Activated T-helper 17 cell treated with anti-CD3 and anti-CD28 coated beads, Interleukin-2, amount 50 U/mL, for 72 hours (primary cell): Measurements from ENCODE around the gene TACC2. TPM values are rescaled to one million over a fixed set of nuclear protein-coding genes. Genes with fewer than 3 reads are reported as not detected.

Experiments used
- ATAC-seq: fragments of 150-1000 bp; cut with Tn5 transposase; replicated peaks from 2 replicates; pipeline ENCODE4 v1.10.0; 2021; ENCODE audit warnings: mild to moderate bottlenecking, moderate library complexity
- H3K27ac Mint-ChIP-seq: one replicate; pipeline ENCODE4 v1.8.0; 2022; ENCODE audit warnings: mixed read lengths
- H3K27me3 Mint-ChIP-seq: one replicate; pipeline ENCODE4 v1.8.0; 2022; ENCODE audit warnings: mixed read lengths
- H3K36me3 Mint-ChIP-seq: one replicate; pipeline ENCODE4 v1.8.0; 2022; ENCODE audit warnings: low read depth, mild to moderate bottlenecking, mixed read lengths
- H3K4me1 Mint-ChIP-seq: one replicate; pipeline ENCODE4 v1.8.0; 2022; ENCODE audit warnings: mixed read lengths
- H3K4me3 Mint-ChIP-seq: one replicate; pipeline ENCODE4 v1.8.0; 2022; ENCODE audit warnings: mild to moderate bottlenecking, mixed read lengths
- H3K9me3 Mint-ChIP-seq: one replicate; pipeline ENCODE4 v1.8.0; 2022; ENCODE audit warnings: mixed read lengths
- total RNA-seq, 2 donors: library from RNA; stranded (reverse); gene quantifications; one replicate each; pipeline ENCODE4 v1.2.3, GENCODE V29; 2022

The TACC2 gene, protein sequence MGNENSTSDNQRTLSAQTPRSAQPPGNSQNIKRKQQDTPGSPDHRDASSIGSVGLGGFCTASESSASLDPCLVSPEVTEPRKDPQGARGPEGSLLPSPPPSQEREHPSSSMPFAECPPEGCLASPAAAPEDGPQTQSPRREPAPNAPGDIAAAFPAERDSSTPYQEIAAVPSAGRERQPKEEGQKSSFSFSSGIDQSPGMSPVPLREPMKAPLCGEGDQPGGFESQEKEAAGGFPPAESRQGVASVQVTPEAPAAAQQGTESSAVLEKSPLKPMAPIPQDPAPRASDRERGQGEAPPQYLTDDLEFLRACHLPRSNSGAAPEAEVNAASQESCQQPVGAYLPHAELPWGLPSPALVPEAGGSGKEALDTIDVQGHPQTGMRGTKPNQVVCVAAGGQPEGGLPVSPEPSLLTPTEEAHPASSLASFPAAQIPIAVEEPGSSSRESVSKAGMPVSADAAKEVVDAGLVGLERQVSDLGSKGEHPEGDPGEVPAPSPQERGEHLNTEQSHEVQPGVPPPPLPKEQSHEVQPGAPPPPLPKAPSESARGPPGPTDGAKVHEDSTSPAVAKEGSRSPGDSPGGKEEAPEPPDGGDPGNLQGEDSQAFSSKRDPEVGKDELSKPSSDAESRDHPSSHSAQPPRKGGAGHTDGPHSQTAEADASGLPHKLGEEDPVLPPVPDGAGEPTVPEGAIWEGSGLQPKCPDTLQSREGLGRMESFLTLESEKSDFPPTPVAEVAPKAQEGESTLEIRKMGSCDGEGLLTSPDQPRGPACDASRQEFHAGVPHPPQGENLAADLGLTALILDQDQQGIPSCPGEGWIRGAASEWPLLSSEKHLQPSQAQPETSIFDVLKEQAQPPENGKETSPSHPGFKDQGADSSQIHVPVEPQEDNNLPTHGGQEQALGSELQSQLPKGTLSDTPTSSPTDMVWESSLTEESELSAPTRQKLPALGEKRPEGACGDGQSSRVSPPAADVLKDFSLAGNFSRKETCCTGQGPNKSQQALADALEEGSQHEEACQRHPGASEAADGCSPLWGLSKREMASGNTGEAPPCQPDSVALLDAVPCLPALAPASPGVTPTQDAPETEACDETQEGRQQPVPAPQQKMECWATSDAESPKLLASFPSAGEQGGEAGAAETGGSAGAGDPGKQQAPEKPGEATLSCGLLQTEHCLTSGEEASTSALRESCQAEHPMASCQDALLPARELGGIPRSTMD (N-terminal part only)
- total RNA-seq, result not detected

- peak; percentile 73 for ATAC-seq
- Mint-ChIP-seq H3K4me1 (no peaks in the 10 kb centered on the region), H3K9me3 (peaks cover 8% of the 10 kb centered on the region)
Measured at GRCh38 chr10:121988361-121989324, at the start of gene TACC2. TSS of gene TACC2 (plus strand) at chr10:121989163. CDS start at chr10:122021982, 32,819 bp downstream.

DNA sequence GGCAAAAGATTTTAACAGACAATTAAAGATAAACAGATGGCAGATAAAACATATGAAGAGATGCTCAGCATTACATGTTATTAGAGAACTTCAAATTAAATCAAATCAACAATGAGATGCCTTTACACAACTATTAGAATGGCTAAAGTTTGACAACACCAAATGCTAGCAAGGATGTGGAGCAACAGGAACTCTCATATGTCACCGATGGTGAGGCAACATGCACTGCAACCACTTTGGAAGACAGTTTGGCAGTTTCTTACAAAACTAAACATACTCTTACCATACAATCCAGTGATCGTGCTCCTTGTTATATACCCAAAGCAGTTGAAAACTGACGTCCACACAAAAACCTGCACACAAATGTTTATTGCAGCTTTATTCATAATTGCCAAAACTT lies 47.4 kb upstream of the TACC2 start:
- no peaks in the 10 kb centered on the region for H3K36me3 Mint-ChIP-seq
- H3K27ac Mint-ChIP-seq, result no peak overlapping the region
- peaks cover 20% of the 10 kb centered on the region for H3K27me3 Mint-ChIP-seq
- peaks cover 3% of the 10 kb centered on the region for H3K9me3 Mint-ChIP-seq
- H3K4me1 Mint-ChIP-seq, result no peaks in the 10 kb centered on the region
- no peak overlapping the region for H3K4me3 Mint-ChIP-seq
- no peak for ATAC-seq

More at GRCh38 chr10:121988361-121989324, at the start of gene TACC2:
- no peaks in the 10 kb centered on the region for H3K36me3 Mint-ChIP-seq
- H3K4me3 Mint-ChIP-seq, result no peak within 1 kb of the TSS
- no peak within 1 kb of the TSS for H3K27ac Mint-ChIP-seq
- H3K27me3 Mint-ChIP-seq, result peaks cover 21% of the 10 kb centered on the region

DNA sequence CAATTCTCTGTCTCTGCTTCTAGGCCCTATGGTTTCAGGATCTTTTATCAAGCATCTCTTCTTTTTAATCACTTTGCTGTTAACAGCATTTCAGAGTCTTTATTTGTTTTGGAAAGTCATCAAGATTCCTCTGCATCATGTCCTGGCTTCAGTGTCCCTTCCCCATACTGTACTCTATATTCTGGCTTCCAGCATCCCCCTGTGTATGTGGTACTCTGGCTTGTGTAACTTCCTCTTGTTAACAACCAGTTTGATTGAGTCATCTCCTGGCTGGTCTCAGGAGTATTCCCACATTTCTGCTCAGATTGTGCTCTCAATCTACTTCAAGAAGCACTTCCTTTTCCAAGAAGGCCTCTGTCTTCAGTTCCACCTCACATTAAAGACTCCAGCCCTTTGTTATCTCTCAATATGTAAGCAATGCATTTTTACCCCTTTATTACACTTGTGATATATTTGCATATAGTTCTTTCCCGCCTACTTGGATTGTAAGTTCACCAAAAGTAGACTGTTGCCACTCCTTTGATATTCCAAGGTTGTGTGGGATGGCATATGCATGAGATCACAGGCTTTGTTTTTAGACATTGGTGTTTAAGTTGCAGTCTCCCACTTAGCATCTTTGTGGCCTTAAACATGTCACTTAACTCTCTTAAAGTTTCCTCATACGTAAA lies 46.1 kb upstream of the TACC2 start:
- Mint-ChIP-seq H3K27ac (no peak overlapping the region), H3K36me3 (no peaks in the 10 kb centered on the region), H3K27me3 (peaks cover 12% of the 10 kb centered on the region), H3K4me1 (no peaks in the 10 kb centered on the region), H3K9me3 (peaks cover 3% of the 10 kb centered on the region), H3K4me3 (no peak overlapping the region)
- ATAC-seq, result no peak

DNA sequence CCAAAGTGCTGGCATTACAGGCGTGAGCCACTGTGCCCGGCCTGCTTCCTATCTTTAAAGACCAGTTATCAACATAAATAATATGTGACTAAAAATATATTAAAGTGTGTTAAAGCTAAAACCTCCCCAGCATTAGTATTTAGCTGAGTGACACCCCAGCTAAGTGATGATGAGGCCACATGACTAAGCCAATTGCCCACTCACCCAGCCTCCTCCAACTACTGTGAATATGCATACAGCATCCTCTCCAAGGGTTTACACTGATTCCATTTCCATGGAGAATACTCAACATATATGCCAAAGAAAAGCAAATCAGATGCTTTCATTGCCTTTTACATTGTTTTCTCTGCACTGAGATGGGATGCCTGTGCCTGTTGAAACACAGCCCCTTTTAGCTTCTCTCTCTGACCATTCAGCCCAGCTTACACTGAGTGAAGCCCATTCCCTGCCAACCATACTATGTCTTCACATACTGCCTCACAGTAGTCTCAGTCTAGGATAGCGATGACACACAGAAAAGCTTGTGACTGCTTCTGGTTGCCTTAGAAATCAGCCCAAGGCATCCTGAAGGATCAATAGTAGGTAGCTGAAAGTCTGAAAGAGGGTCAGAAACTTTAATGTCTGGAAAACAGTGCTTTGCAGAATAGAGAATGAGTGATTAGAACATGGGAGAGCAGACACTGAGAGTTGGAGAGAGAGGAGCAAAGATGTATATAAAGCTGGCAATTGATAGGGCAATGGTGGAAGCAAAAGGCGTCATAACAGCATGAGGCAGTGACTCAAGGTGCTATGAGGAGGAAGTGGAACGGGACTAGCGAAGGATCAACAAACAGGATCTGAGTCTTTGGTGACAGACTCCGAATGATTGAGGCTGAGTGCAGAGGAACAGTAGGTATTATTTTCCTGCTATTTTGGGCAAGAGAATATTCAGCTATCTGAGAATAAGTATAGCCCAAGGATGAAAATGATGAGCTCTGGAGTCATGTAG lies 41.3 kb upstream of the TACC2 start:
- Mint-ChIP-seq H3K27ac (no peak overlapping the region), H3K9me3 (no peaks in the 10 kb centered on the region), H3K4me1 (no peaks in the 10 kb centered on the region), H3K4me3 (no peak overlapping the region), H3K27me3 (no peaks in the 10 kb centered on the region), H3K36me3 (no peaks in the 10 kb centered on the region)
- no peak for ATAC-seq

GRCh38 chr10:121949049-121949448 lies 39.9 kb upstream of the TACC2 start:
- H3K4me1 Mint-ChIP-seq, result no peaks in the 10 kb centered on the region
- no peaks in the 10 kb centered on the region for H3K27me3 Mint-ChIP-seq
- no peak for ATAC-seq
- H3K36me3 Mint-ChIP-seq, result no peaks in the 10 kb centered on the region
- H3K9me3 Mint-ChIP-seq, result no peaks in the 10 kb centered on the region
- no peak overlapping the region for H3K4me3 Mint-ChIP-seq
- H3K27ac Mint-ChIP-seq, result no peak overlapping the region

DNA sequence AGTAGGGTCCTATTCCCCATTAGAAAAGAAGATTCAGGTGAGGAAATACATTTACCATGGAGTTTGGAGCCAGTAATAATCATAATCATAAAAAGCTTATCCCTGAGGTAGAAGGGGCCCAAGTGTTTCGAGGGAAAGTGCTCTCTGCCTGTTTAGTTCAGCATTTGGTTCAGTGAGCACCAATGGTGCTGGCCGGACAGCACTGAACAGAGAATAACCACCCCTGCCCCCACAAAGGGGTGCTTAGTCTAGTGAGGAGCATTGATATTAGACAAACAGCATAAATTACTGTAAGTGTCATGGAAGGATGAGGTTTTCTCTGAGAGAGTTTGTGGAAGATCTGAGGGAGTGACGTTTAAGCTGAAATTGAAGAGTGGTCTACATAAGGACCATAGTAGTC lies 39.5 kb upstream of the TACC2 start:
- Mint-ChIP-seq H3K27ac (no peak overlapping the region), H3K4me1 (no peaks in the 10 kb centered on the region), H3K36me3 (no peaks in the 10 kb centered on the region), H3K27me3 (no peaks in the 10 kb centered on the region), H3K9me3 (no peaks in the 10 kb centered on the region), H3K4me3 (no peak overlapping the region)
- no peak for ATAC-seq

GRCh38 chr10:121952226-121952625 lies 36.7 kb upstream of the TACC2 start:
- Mint-ChIP-seq H3K27me3 (no peaks in the 10 kb centered on the region), H3K4me1 (peaks cover 9% of the 10 kb centered on the region), H3K36me3 (peaks cover 25% of the 10 kb centered on the region), H3K9me3 (no peaks in the 10 kb centered on the region), H3K27ac (no peak overlapping the region), H3K4me3 (no peak overlapping the region)
- no peak for ATAC-seq

GRCh38 chr10:121956111-121957061 lies 32.6 kb upstream of the TACC2 start:
- peaks cover 9% of the 10 kb centered on the region for H3K4me1 Mint-ChIP-seq
- H3K36me3 Mint-ChIP-seq, result peaks cover 65% of the 10 kb centered on the region
- H3K4me3 Mint-ChIP-seq, result no peak overlapping the region
- ATAC-seq, result no peak
- no peaks in the 10 kb centered on the region for H3K27me3 Mint-ChIP-seq
- H3K27ac Mint-ChIP-seq, result peak overlapping the region; percentile 82
- no peaks in the 10 kb centered on the region for H3K9me3 Mint-ChIP-seq

DNA sequence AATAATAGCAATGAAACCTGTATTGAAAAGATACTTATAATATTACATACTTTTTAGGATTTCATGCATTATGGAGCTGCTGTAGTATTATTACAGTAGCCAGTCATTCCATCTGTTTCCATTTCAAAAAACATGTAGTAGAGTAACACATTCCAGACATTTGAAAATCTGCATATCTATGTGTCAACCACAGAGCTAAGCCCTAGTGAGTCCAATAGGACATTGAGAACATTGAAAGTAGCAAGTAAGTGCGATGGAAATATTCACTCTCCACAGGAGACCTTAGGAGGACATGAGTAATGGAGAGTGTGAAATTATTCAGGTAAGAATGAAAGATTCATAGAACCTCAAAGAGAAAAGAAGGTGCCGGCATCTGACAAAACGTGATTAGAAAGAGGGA lies 29.3 kb upstream of the TACC2 start:
- peaks cover 91% of the 10 kb centered on the region for H3K36me3 Mint-ChIP-seq

DNA sequence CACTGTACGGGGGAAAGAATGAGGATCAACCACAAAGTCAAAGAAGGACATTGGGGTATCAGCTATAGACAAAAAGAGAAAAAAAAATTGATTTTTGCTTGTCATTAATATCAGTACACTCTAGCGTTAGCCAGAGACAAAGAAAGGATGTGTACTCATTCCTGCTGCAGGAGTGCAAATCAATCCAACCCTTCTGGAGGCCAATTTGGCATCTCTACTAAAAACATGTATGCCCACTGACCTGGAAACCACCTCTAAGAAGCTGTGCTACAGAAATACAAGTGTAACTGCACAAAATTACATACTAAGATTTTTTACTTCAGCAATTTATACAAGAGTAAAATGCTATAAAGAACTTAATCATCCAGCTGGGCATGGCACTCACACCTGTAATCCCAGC lies 27.5 kb upstream of the TACC2 start:
- Mint-ChIP-seq H3K9me3 (no peaks in the 10 kb centered on the region), H3K27ac (no peak overlapping the region), H3K36me3 (peaks cover 91% of the 10 kb centered on the region), H3K4me3 (no peak overlapping the region), H3K27me3 (no peaks in the 10 kb centered on the region), H3K4me1 (peaks cover 5% of the 10 kb centered on the region)
- no peak for ATAC-seq

More for the DNA sequence above, 29.3 kb upstream of the TACC2 start:
- peak; percentile 37 for ATAC-seq
- Mint-ChIP-seq H3K4me1 (peaks cover 9% of the 10 kb centered on the region), H3K27me3 (no peaks in the 10 kb centered on the region), H3K9me3 (no peaks in the 10 kb centered on the region), H3K27ac (peak overlapping the region; percentile 9), H3K4me3 (no peak overlapping the region)

GRCh38 chr10:121965996-121966395 lies 23.0 kb upstream of the TACC2 start:
- ATAC-seq, result no peak
- no peaks in the 10 kb centered on the region for H3K27me3 Mint-ChIP-seq
- H3K27ac Mint-ChIP-seq, result no peak overlapping the region
- H3K36me3 Mint-ChIP-seq, result peaks cover 93% of the 10 kb centered on the region
- H3K4me3 Mint-ChIP-seq, result no peak overlapping the region
- H3K4me1 Mint-ChIP-seq, result no peaks in the 10 kb centered on the region
- no peaks in the 10 kb centered on the region for H3K9me3 Mint-ChIP-seq
